OCI-LY1 (cell line): Measurements from ENCODE around the gene SCAPER.

Experiments
- EZH2 ChIP-seq: fragments of 200-600 bp; sonication (generic), shearing (Covaris generic); IDR thresholded peaks from 2 replicates; pipeline ENCODE4 v1.8.0; 2017; ENCODE audit warnings: borderline replicate concordance, mixed run types, mild to moderate bottlenecking, antibody characterized with exemption, low read length, moderate library complexity, mixed read lengths
- TF ChIP-seq, protein P1 (sequence below): fragments of 200-600 bp; sonication (generic), shearing (Covaris generic); IDR thresholded peaks from 2 replicates; pipeline ENCODE4 v1.5.1; 2017; ENCODE audit warnings: mild to moderate bottlenecking, antibody characterized with exemption, low read length, moderate library complexity, mixed read lengths

DNA sequence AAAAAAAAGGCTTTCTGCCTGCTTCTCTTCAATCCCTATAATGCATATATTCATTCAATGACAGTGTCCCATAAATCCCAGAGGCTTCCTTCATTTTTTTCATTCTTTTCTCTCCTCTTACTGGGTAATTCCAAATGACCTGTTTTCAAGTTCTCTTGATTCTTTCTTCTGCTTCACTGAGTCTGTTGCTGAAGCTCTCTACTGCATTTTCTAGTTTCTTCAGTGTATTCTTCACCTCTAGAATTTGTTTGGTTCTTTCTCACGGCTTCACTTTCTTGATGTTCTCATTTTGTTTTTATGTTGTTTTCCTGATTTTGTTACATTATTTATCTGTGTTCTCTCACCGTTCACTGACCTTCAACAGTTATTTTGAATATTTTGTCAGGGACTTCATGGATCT lies 141.6 kb downstream of the SCAPER start:
- TF ChIP-seq, protein P1, sequence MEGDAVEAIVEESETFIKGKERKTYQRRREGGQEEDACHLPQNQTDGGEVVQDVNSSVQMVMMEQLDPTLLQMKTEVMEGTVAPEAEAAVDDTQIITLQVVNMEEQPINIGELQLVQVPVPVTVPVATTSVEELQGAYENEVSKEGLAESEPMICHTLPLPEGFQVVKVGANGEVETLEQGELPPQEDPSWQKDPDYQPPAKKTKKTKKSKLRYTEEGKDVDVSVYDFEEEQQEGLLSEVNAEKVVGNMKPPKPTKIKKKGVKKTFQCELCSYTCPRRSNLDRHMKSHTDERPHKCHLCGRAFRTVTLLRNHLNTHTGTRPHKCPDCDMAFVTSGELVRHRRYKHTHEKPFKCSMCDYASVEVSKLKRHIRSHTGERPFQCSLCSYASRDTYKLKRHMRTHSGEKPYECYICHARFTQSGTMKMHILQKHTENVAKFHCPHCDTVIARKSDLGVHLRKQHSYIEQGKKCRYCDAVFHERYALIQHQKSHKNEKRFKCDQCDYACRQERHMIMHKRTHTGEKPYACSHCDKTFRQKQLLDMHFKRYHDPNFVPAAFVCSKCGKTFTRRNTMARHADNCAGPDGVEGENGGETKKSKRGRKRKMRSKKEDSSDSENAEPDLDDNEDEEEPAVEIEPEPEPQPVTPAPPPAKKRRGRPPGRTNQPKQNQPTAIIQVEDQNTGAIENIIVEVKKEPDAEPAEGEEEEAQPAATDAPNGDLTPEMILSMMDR: no peak
- no peak for TF ChIP-seq EZH2
